Stimulated activated CD4-positive, alpha-beta T cell treated with anti-CD3 and anti-CD28 coated beads, TNF-alpha, amount 100 ng/mL, for 48 hours (primary cell): ENCODE measurements around the gene SPSB3.

Experiments used
- DNase-seq, 3 donors: peaks; one replicate each; pipeline ENCODE4 v3.0.0-alpha.2; 2020; ENCODE audit warnings: low read depth in 3 of 3

SPSB3 gene

GRCh38 chr16:1775006-1775845 lies 7.1 kb downstream of the SPSB3 start:
- no peak for DNase-seq

GRCh38 chr16:1774448-1774780 lies 8.0 kb downstream of the SPSB3 start:
- no peak for DNase-seq

- DNase-seq, result no peak
Measured at GRCh38 chr16:1773703-1774447, 8.5 kb downstream of the SPSB3 start.

GRCh38 chr16:1772908-1773702 lies 9.3 kb downstream of the SPSB3 start, which contains the start of gene MRPS34:
Gene MRPS34, minus strand, starts transcription at chr16:1773134. Its CDS starts 15 bp downstream, at chr16:1773119.
- peak; percentile 72 to 75 (median 73) for DNase-seq

GRCh38 chr16:1772362-1772907 lies 9.9 kb downstream of the SPSB3 start, which contains the start of gene EME2:
Gene EME2, plus strand, starts transcription at chr16:1772810. Its CDS starts 418 bp downstream, at chr16:1773228.
- DNase-seq, result peak in 2 of 3 donors; percentile 45 to 51

GRCh38 chr16:1771864-1772361 lies 10.5 kb downstream of the SPSB3 start:
- DNase-seq, result no peak

GRCh38 chr16:1771188-1771863 lies 11.0 kb downstream of the SPSB3 start, which contains the start of gene NME3:
Gene NME3, minus strand, starts transcription at chr16:1771543. Its CDS starts 9 bp downstream, at chr16:1771534.
- DNase-seq, result peak; percentile 57 to 81 (median 64)

- DNase-seq, result peak in 2 of 3 donors; percentile 26 to 44
Measured at GRCh38 chr16:1770328-1771187, 11.8 kb downstream of the SPSB3 start.

GRCh38 chr16:1769402-1770300 lies 12.7 kb downstream of the SPSB3 start:
- DNase-seq, result no peak

GRCh38 chr16:1768767-1769401 lies 13.5 kb downstream of the SPSB3 start:
- DNase-seq, result no peak

- no peak for DNase-seq
Measured at GRCh38 chr16:1768061-1768766, 14.2 kb downstream of the SPSB3 start.

GRCh38 chr16:1767116-1767994 lies 15.0 kb downstream of the SPSB3 start:
- DNase-seq, result no peak

GRCh38 chr16:1766701-1767100 lies 15.7 kb downstream of the SPSB3 start:
- DNase-seq, result no peak

GRCh38 chr16:1766231-1766630 lies 16.1 kb downstream of the SPSB3 start:
- no peak for DNase-seq

- DNase-seq, result no peak
Measured at GRCh38 chr16:1765826-1766225, 16.5 kb downstream of the SPSB3 start.

GRCh38 chr16:1764971-1765370 lies 17.4 kb downstream of the SPSB3 start:
- no peak for DNase-seq
